K562 (cell line): ENCODE results near the gene FKRP. TPM values are rescaled to one million over a fixed set of nuclear protein-coding genes. Genes with fewer than 3 reads are reported as not detected.

Experiments
- ATAC-seq: fragments of 200-7000 bp; cut with Tn5 transposase; 3 replicates; pipeline ENCODE4 v1.9.1; 2020; ENCODE audit warnings: moderate library complexity
- BruUV-seq: library from RNA; stranded (reverse); fragments of 400-500 nt; replicated peaks from 2 replicates; lab custom pipeline; 2021; lab: Mats Ljungman, UMichigan
- CTCF ChIA-PET: fragments of 300-600 bp; formaldehyde crosslinking; extraction: SDS; loops from one replicate; lab custom pipeline; 2021; ENCODE audit warnings: low intra/inter-chr PET ratio; lab: Yijun Ruan, JAX
- POLR2A ChIA-PET: fragments of 300-600, 350-650 bp; sonication (Branson Sonifier 250); formaldehyde crosslinking; extraction: SDS; loops from one replicate; lab custom pipeline; 2021; ENCODE audit warnings: antibody characterized with exemption, inconsistent platforms; lab: Yijun Ruan, JAX
- DNase-seq, 4 experiments: peaks; one replicate each; pipeline versions ENCODE4 v3.0.0 to v3.0.0-alpha.2; 2011 to 2018; ENCODE audit warnings: low spot score in 3 of 4, mixed read lengths in 3 of 4; ENCODE audit errors: extremely low read depth in 1 of 4
- FAIRE-seq: peaks from 2 replicates; lab custom pipeline; 2011; peaks lifted over from hg19 to GRCh38; lab: Jason Lieb, UNC
- H2AFZ ChIP-seq: 2 replicates; pipeline ENCODE4 v1.6.0; 2011; ENCODE audit warnings: low read depth, low read length, control low read depth, inconsistent platforms
- H3K27ac ChIP-seq: fragments of 200-600 bp; 3 replicates; pipeline ENCODE4 v1.8.0; 2011; ENCODE audit warnings: low read depth, mild to moderate bottlenecking, control low read depth, inconsistent platforms, low read length, moderate library complexity, mixed read lengths; ENCODE audit errors: extremely low read depth
- H3K27me3 ChIP-seq, 2 experiments: fragments of 300-600 bp in 1 of 2; 2 replicates in 1 of 2; 3 replicates in 1 of 2; pipeline versions ENCODE4 v1.6.0 to v1.8.0; 2011; ENCODE audit warnings: inconsistent platforms in 2 of 2, low read length in 2 of 2, mild to moderate bottlenecking in 1 of 2, mixed read lengths in 1 of 2, moderate library complexity in 1 of 2; ENCODE audit not compliant: control insufficient read depth in 2 of 2, insufficient read depth in 2 of 2
- H3K36me3 ChIP-seq: fragments of 300-600 bp; 3 replicates; pipeline ENCODE4 v1.8.0; 2011; ENCODE audit warnings: mild to moderate bottlenecking, low read length, inconsistent platforms; ENCODE audit not compliant: control insufficient read depth, insufficient read depth
- H3K4me1 ChIP-seq, 2 experiments: fragments of 200-600 bp in 1 of 2; replicated peaks in 1 of 2; 2 replicates in 1 of 2; 3 replicates in 1 of 2; pipeline versions ENCODE4 v1.5.1 to v1.8.0; 2011; ENCODE audit warnings: inconsistent platforms in 2 of 2, low read length in 2 of 2, mild to moderate bottlenecking in 1 of 2, mixed read lengths in 1 of 2, moderate library complexity in 1 of 2; ENCODE audit not compliant: control insufficient read depth in 2 of 2, insufficient read depth in 2 of 2
- H3K4me2 ChIP-seq: 2 replicates; pipeline ENCODE4 v1.6.1; 2011; ENCODE audit warnings: low read length, control low read depth, inconsistent platforms, mixed read lengths; ENCODE audit not compliant: insufficient read depth
- H3K4me3 ChIP-seq: fragments of 200-600 bp; sonication (generic), shearing (Covaris generic); 2 replicates; pipeline ENCODE4 v1.5.1; 2016; ENCODE audit warnings: control low read depth, inconsistent platforms
- H3K79me2 ChIP-seq: fragments of 200-600 bp; 3 replicates; pipeline ENCODE4 v1.8.0; 2011; ENCODE audit warnings: low read length, inconsistent platforms; ENCODE audit not compliant: control insufficient read depth, insufficient read depth
- H3K9ac ChIP-seq, 2 experiments: 2 replicates each; pipeline versions ENCODE4 v1.6.0 to v1.6.1; 2011; ENCODE audit warnings: low read depth in 2 of 2, low read length in 2 of 2, control low read depth in 1 of 2, inconsistent platforms in 1 of 2, mild to moderate bottlenecking in 1 of 2, mixed read lengths in 1 of 2; ENCODE audit not compliant: insufficient read depth in 1 of 2
- H3K9me1 ChIP-seq: one replicate; pipeline ENCODE4 v1.6.0; 2011; ENCODE audit warnings: inconsistent platforms, mild to moderate bottlenecking, low read length, moderate library complexity; ENCODE audit not compliant: control insufficient read depth, insufficient read depth
- H3K9me3 ChIP-seq: replicated peaks from 2 replicates; pipeline ENCODE4 v1.5.1; 2011; ENCODE audit warnings: low read depth, low read length, inconsistent platforms; ENCODE audit not compliant: control insufficient read depth, insufficient read depth
- H4K20me1 ChIP-seq: replicated peaks from 2 replicates; pipeline ENCODE4 v1.6.1; 2011; ENCODE audit warnings: low read length, inconsistent platforms, mixed read lengths; ENCODE audit not compliant: control insufficient read depth, insufficient read depth
- ARID1B ChIP-seq: fragments of 450-650 bp; IDR thresholded peaks from 2 replicates; pipeline ENCODE4 v1.6.1; 2016; ENCODE audit warnings: antibody characterized with exemption, mild to moderate bottlenecking, inconsistent platforms
- ATF1 ChIP-seq, 2 experiments: fragments of 450-650 bp in 1 of 2; IDR thresholded peaks; 2 replicates each; pipeline ENCODE4 v1.6.1; 2016; ENCODE audit warnings: missing compliant biosample characterization in 1 of 2, missing genetic modification characterization in 1 of 2
- COPS2 ChIP-seq: fragments of 450-650 bp; conservative IDR thresholded peaks from 2 replicates; pipeline ENCODE4 v1.6.1; 2016; ENCODE audit warnings: mild to moderate bottlenecking, moderate library complexity
- FOXM1 ChIP-seq, 2 experiments: fragments of 450-650 bp in 1 of 2; sonication (generic) in 1 of 2; formaldehyde crosslinking in 1 of 2; IDR thresholded peaks; 2 replicates each; pipeline versions ENCODE4 v1.6.1 to v1.9.0; 2017 to 2022; ENCODE audit warnings: low read depth in 2 of 2, mild to moderate bottlenecking in 2 of 2, missing genetic modification reagents in 1 of 2, moderate library complexity in 1 of 2
- GABPA ChIP-seq: fragments of 200-800 bp; sonication (Bioruptor generic); conservative IDR thresholded peaks from 2 replicates; pipeline ENCODE4 v1.6.1; 2016; ENCODE audit warnings: low read depth, missing genetic modification characterization, missing compliant biosample characterization
- MEIS2 ChIP-seq: fragments of 450-650 bp; IDR thresholded peaks from 2 replicates; pipeline ENCODE4 v1.6.1; 2014; ENCODE audit warnings: mild to moderate bottlenecking; ENCODE audit not compliant: partially characterized antibody
- TSC22D4 ChIP-seq: fragments of 450-650 bp; IDR thresholded peaks from 2 replicates; pipeline ENCODE4 v1.6.1; 2016; ENCODE audit warnings: missing genetic modification characterization, missing biosample characterization, control low read depth
- WGBS: fragments of 100-300 bp; shearing (Covaris generic); methylation state at CpG from one replicate; pipeline ENCODE4 v1.1.6; 2016; ENCODE audit warnings: low coverage, mixed read lengths; ENCODE audit not compliant: insufficient coverage; ENCODE audit errors: missing lambda C conversion rate; 5-methylcytosine and 5-hydroxymethylcytosine counted together
- in situ Hi-C: fragments of 300-500 bp; cut with MboI; formaldehyde crosslinking; loops from 4 replicates; pipeline ENCODE4 v1.15.0; 2018; ENCODE audit warnings: inconsistent platforms, mixed read lengths
- intact Hi-C: fragments of 100-400 bp; cut with micrococcal nuclease; formaldehyde crosslinking; loops from 2 replicates; pipeline ENCODE4 v1.14.2; 2022
- polyA plus RNA-seq, 8 experiments: library from polyadenylated mRNA; depleted of rRNA in 4 of 8; stranded (reverse) in 5 of 8; unstranded in 3 of 8; fragments of >200 nt; fragmentation: Nextera tagmentation in 2 of 8; fragmentation: Illumina TruSeq in 1 of 8; extraction: Ambion mirVana in 2 of 8; extraction: Trizol in 1 of 8; gene quantifications; 2 replicates each; pipeline versions ENCODE4 v1.2.1 to v1.2.3, GENCODE V29; 2011 to 2014; ENCODE audit warnings: inconsistent platforms in 1 of 8, missing spikeins in 1 of 8
- total RNA-seq, 7 experiments: library from RNA; depleted of rRNA in 6 of 7; stranded (reverse); fragments of >200 nt in 6 of 7; fragmentation: Illumina TruSeq in 2 of 7; extraction: Trizol in 2 of 7; gene quantifications; 2 replicates each; pipeline versions ENCODE4 v1.2.1 to v1.2.3, GENCODE V29; 2011 to 2021; ENCODE audit warnings: low replicate concordance in 1 of 7
- TF ChIP-seq, protein P1 (sequence below): fragments of 250-450 bp; sonication (Bioruptor Pico); IDR thresholded peaks from 2 replicates; pipeline ENCODE4 v1.4.0; 2020
- TF ChIP-seq, protein P2 (sequence below), 2 experiments: IDR thresholded peaks in 1 of 2; conservative IDR thresholded peaks in 1 of 2; 2 replicates each; pipeline ENCODE4 v1.6.1; 2016; ENCODE audit warnings: low read depth in 2 of 2, mild to moderate bottlenecking in 1 of 2, missing compliant biosample characterization in 1 of 2, missing genetic modification characterization in 1 of 2, moderate library complexity in 1 of 2

Gene FKRP
- total and polyA plus RNA-seq, 9 of the 15 experiments (the other 6 are each of a cell fraction or from before 2014, with no cell fraction given), result 0.68 to 16.1 (median 6.5) TPM

DNA sequence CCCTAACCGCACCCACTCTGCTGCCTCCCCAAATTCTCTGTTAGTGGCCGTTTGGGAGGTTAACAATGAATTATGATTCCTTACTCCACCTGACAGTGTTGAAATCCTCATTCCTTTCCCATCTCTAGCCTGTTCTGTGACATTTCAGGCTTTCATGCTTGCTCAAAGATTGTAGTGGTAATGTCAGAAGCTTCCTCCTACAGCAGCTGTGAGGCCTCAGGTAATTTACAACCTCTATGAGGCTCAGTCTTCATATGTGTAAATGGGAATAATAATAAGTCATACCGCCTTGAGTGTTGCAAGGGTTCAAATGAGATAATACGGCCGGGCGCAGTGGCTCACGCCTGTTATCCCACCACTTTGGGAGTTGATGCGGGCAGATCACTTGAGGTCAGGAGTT is 43.5 kb downstream of the FKRP start:
- H4K20me1 ChIP-seq, result peaks cover 25% of the 10 kb centered on the region
- WGBS, result 82% methylated on average over 8 of the region's 8 CpGs
- DNase-seq, result no peak
- TF ChIP-seq TSC22D4, result no peak
- peak; percentile 6 for TF ChIP-seq MEIS2
- in situ Hi-C loops (no loop called here), intact Hi-C loops (loop anchor here (5.0 kb wide), 1 partner anchor 38 kb away; no protein-coding TSS in a partner anchor)
- H3K9me1 ChIP-seq, result no peaks in the 10 kb centered on the region
- no peaks in the 10 kb centered on the region for H3K27me3 ChIP-seq
- ATAC-seq, result no peak
- H3K79me2 ChIP-seq, result peaks cover 43% of the 10 kb centered on the region
- H3K27ac ChIP-seq, result peak overlapping the region; percentile 69; the same call in 1 of the 3 replicates
- H2AFZ ChIP-seq, result no peak overlapping the region; the same call in 1 of the 2 replicates
- BruUV-seq, result no TSS peak
- FAIRE-seq, result no peak
- no peaks in the 10 kb centered on the region for H3K9me3 ChIP-seq
- H3K4me1 ChIP-seq, result peaks cover 14 to 34% of the 10 kb centered on the region in 2 experiments
- H3K4me3 ChIP-seq, result no peak overlapping the region
- no peak overlapping the region for H3K9ac ChIP-seq
- H3K36me3 ChIP-seq, result peaks cover 23% of the 10 kb centered on the region
- H3K4me2 ChIP-seq, result no peak overlapping the region; the same call in 1 of the 2 replicates
- CTCF ChIA-PET, result no interaction called here
- POLR2A ChIA-PET, result interaction anchor here (0.8 to 5.6 kb wide), 6 partner anchors 9 to 58 kb away, joined by 3 to 89 read pairs (median 9); no protein-coding TSS in a partner anchor

DNA sequence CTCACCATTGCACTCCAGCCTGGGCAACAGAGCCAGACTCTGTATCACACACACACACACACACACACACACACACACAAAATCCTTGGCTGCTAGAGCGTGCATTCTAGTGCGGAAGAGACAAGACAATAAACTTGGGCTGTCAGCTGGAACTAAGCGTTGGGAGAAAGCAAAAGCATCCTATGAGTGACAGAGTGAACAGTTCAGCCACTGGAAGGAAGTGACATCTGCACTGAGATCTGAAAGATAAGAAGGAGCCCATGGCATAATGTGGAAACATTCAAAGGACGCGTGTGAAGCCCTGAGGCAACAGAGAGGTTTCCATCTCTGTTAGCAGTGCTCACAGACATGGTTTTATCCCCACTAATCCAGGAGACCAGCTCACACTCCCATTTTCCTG is 46.1 kb downstream of the FKRP start:
- Histone ChIP-seq H3K27me3 (no peaks in the 10 kb centered on the region), H2AFZ (no peak overlapping the region), H3K4me3 (no peak overlapping the region), H4K20me1 (peaks cover 7% of the 10 kb centered on the region; the same call in 1 of the 2 replicates), H3K27ac (no peak overlapping the region), H3K36me3 (peaks cover 2% of the 10 kb centered on the region; the same call in 1 of the 3 replicates), H3K79me2 (peaks cover 17% of the 10 kb centered on the region), H3K9ac (no peak overlapping the region), H3K4me1 (peaks cover 14 to 22% of the 10 kb centered on the region in 2 experiments), H3K4me2 (peak overlapping the region; percentile 25; the same call in 1 of the 2 replicates), H3K9me3 (no peaks in the 10 kb centered on the region), H3K9me1 (no peaks in the 10 kb centered on the region)
- in situ Hi-C loops, result no loop called here
- ChIA-PET CTCF (no interaction called here), POLR2A (interaction anchor here (0.6 to 1.2 kb wide), 3 partner anchors 31 to 267 kb away, joined by 3 to 4 read pairs (median 3); no protein-coding TSS in a partner anchor)
- FAIRE-seq, result no peak
- intact Hi-C loops, result no loop called here
- BruUV-seq, result no TSS peak
- ATAC-seq, result no peak
- peak in 1 of 4 experiments; percentile 10 for DNase-seq
- WGBS, result 29% methylated on average over 5 of the region's 5 CpGs
- peak; percentile 15; the same call in 1 of the 2 replicates for TF ChIP-seq FOXM1 (IDR thresholded peaks at IDR 0.05; ENCODE audit: low read depth)
- TF ChIP-seq FOXM1 (CRISPR knock-in tag; IDR thresholded peaks at IDR 0.05; ENCODE audit: low read depth), result no peak
- TF ChIP-seq ARID1B, result peak; percentile 25; the same call in 1 of the 2 replicates
- TF ChIP-seq, protein P1, sequence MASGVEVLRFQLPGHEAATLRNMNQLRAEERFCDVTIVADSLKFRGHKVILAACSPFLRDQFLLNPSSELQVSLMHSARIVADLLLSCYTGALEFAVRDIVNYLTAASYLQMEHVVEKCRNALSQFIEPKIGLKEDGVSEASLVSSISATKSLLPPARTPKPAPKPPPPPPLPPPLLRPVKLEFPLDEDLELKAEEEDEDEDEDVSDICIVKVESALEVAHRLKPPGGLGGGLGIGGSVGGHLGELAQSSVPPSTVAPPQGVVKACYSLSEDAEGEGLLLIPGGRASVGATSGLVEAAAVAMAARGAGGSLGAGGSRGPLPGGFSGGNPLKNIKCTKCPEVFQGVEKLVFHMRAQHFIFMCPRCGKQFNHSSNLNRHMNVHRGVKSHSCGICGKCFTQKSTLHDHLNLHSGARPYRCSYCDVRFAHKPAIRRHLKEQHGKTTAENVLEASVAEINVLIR (CRISPR knock-in tag), result peak; percentile 33; the same call in 1 of the 2 replicates
- TF ChIP-seq MEIS2, result peak; percentile 48
- TF ChIP-seq, protein P2, sequence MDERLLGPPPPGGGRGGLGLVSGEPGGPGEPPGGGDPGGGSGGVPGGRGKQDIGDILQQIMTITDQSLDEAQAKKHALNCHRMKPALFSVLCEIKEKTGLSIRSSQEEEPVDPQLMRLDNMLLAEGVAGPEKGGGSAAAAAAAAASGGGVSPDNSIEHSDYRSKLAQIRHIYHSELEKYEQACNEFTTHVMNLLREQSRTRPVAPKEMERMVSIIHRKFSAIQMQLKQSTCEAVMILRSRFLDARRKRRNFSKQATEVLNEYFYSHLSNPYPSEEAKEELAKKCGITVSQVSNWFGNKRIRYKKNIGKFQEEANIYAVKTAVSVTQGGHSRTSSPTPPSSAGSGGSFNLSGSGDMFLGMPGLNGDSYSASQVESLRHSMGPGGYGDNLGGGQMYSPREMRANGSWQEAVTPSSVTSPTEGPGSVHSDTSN (CRISPR knock-in tag; IDR thresholded peaks at IDR 0.05; ENCODE audit: low read depth), result peak; percentile 46; the same call in 1 of the 2 replicates
- TF ChIP-seq, protein P2 (tag; conservative IDR thresholded peaks at IDR 0.05; ENCODE audit: low read depth), result peak; percentile 66; the same call in 1 of the 2 replicates
- peak; percentile 79 for TF ChIP-seq GABPA (tag)
- TF ChIP-seq COPS2, result no peak
- no peak for TF ChIP-seq ATF1 (CRISPR knock-in tag; IDR thresholded peaks at IDR 0.05)
- TF ChIP-seq ATF1 (tag; IDR thresholded peaks at IDR 0.05), result 0 out of 2 replicates have a peak, but pooled peaks have one; percentile 18
